ENCODE measurements around the gene OR2B6. TPM values are rescaled to one million over a fixed set of nuclear protein-coding genes. Genes with fewer than 3 reads are reported as not detected.
"Not testable (repeated sequence)": the region's sequence is repeated elsewhere in the genome, so short reads cannot be mapped to it uniquely, and the experiment has no call there.

The OR2B6 gene
- total RNA-seq, result not detected

GRCh38 chr6:27956941-27957340 lies at the start of gene OR2B6:
Gene OR2B6, plus strand, starts transcription at chr6:27957241. Its CDS starts 0 bp downstream, at chr6:27957241.
- no peaks in the 10 kb centered on the region for H3K36me3 ChIP-seq (ENCODE audit: control insufficient read depth in 3 of 3, insufficient read depth in 3 of 3, low read length in 3 of 3)

GRCh38 chr6:27908017-27908416 lies 49.0 kb upstream of the OR2B6 start:
- H3K4me3 ChIP-seq (ENCODE audit: low read length in 3 of 3), result no peak overlapping the region
- no peaks in the 10 kb centered on the region for H3K9me3 ChIP-seq (ENCODE audit: control insufficient read depth in 3 of 3, low read length in 3 of 3)
- peaks cover 0 to 3% (median 0%) of the 10 kb centered on the region in 3 donors for H3K27me3 ChIP-seq (ENCODE audit: control insufficient read depth in 3 of 3, insufficient read depth in 3 of 3, low read length in 3 of 3)
- no peaks in the 10 kb centered on the region for H3K4me1 ChIP-seq (ENCODE audit: control insufficient read depth in 3 of 3, insufficient read depth in 3 of 3, low read length in 3 of 3)
- H3K27ac ChIP-seq (ENCODE audit: low read depth, low read length), result no peak overlapping the region
- H3K36me3 ChIP-seq (ENCODE audit: control insufficient read depth in 3 of 3, insufficient read depth in 3 of 3, low read length in 3 of 3), result no peaks in the 10 kb centered on the region
- no peak overlapping the region for H3K9ac ChIP-seq (ENCODE audit: low read depth in 1 of 3, low read length in 3 of 3)

More at GRCh38 chr6:27956941-27957340, at the start of gene OR2B6:
- Histone ChIP-seq H3K4me1 (ENCODE audit: control insufficient read depth in 3 of 3, insufficient read depth in 3 of 3, low read length in 3 of 3) (no peaks in the 10 kb centered on the region), H3K27ac (ENCODE audit: low read depth, low read length) (no peak within 1 kb of the TSS), H3K9me3 (ENCODE audit: control insufficient read depth in 3 of 3, low read length in 3 of 3) (no peaks in the 10 kb centered on the region), H3K4me3 (ENCODE audit: low read length in 3 of 3) (no peak within 1 kb of the TSS), H3K9ac (ENCODE audit: low read depth in 1 of 3, low read length in 3 of 3) (no peak within 1 kb of the TSS), H3K27me3 (ENCODE audit: control insufficient read depth in 3 of 3, insufficient read depth in 3 of 3, low read length in 3 of 3) (peaks cover 0 to 3% (median 0%) of the 10 kb centered on the region in 3 donors)

GRCh38 chr6:27911956-27912446 lies 45.0 kb upstream of the OR2B6 start, which contains the start of gene OR2B2:
Gene OR2B2, minus strand, starts transcription at chr6:27912396. Its CDS starts 77 bp downstream, at chr6:27912319.
- Histone ChIP-seq H3K4me1 (ENCODE audit: control insufficient read depth in 3 of 3, insufficient read depth in 3 of 3, low read length in 3 of 3) (no peaks in the 10 kb centered on the region), H3K27ac (ENCODE audit: low read depth, low read length) (no peak within 1 kb of the TSS), H3K4me3 (ENCODE audit: low read length in 3 of 3) (no peak within 1 kb of the TSS), H3K27me3 (ENCODE audit: control insufficient read depth in 3 of 3, insufficient read depth in 3 of 3, low read length in 3 of 3) (peaks cover 0 to 3% (median 0%) of the 10 kb centered on the region in 3 donors), H3K36me3 (ENCODE audit: control insufficient read depth in 3 of 3, insufficient read depth in 3 of 3, low read length in 3 of 3) (no peaks in the 10 kb centered on the region), H3K9ac (ENCODE audit: low read depth in 1 of 3, low read length in 3 of 3) (no peak within 1 kb of the TSS), H3K9me3 (ENCODE audit: control insufficient read depth in 3 of 3, low read length in 3 of 3) (no peaks in the 10 kb centered on the region)

- H3K4me3 ChIP-seq (ENCODE audit: low read length in 3 of 3), result no peak overlapping the region
- no peaks in the 10 kb centered on the region for H3K4me1 ChIP-seq (ENCODE audit: control insufficient read depth in 3 of 3, insufficient read depth in 3 of 3, low read length in 3 of 3)
- H3K36me3 ChIP-seq (ENCODE audit: control insufficient read depth in 3 of 3, insufficient read depth in 3 of 3, low read length in 3 of 3), result no peaks in the 10 kb centered on the region
- H3K9ac ChIP-seq (ENCODE audit: low read depth in 1 of 3, low read length in 3 of 3), result no peak overlapping the region
- H3K27me3 ChIP-seq (ENCODE audit: control insufficient read depth in 3 of 3, insufficient read depth in 3 of 3, low read length in 3 of 3), result peaks cover 0 to 4% (median 0%) of the 10 kb centered on the region in 3 donors
- H3K27ac ChIP-seq (ENCODE audit: low read depth, low read length), result no peak overlapping the region
- no peaks in the 10 kb centered on the region for H3K9me3 ChIP-seq (ENCODE audit: control insufficient read depth in 3 of 3, low read length in 3 of 3)
Measured at GRCh38 chr6:27922949-27923348, 34.1 kb upstream of the OR2B6 start.

- no peaks in the 10 kb centered on the region for H3K9me3 ChIP-seq (ENCODE audit: control insufficient read depth in 3 of 3, low read length in 3 of 3)
- H3K4me1 ChIP-seq (ENCODE audit: control insufficient read depth in 3 of 3, insufficient read depth in 3 of 3, low read length in 3 of 3), result no peaks in the 10 kb centered on the region
- H3K4me3 ChIP-seq (ENCODE audit: low read length in 3 of 3), result no peak overlapping the region
- no peak overlapping the region for H3K27ac ChIP-seq (ENCODE audit: low read depth, low read length)
- no peaks in the 10 kb centered on the region for H3K36me3 ChIP-seq (ENCODE audit: control insufficient read depth in 3 of 3, insufficient read depth in 3 of 3, low read length in 3 of 3)
- H3K9ac ChIP-seq (ENCODE audit: low read depth in 1 of 3, low read length in 3 of 3), result no peak overlapping the region
- no peaks in the 10 kb centered on the region for H3K27me3 ChIP-seq (ENCODE audit: control insufficient read depth in 3 of 3, insufficient read depth in 3 of 3, low read length in 3 of 3)
Measured at GRCh38 chr6:27924179-27924578, 32.9 kb upstream of the OR2B6 start.

GRCh38 chr6:27928041-27928440 lies 29.0 kb upstream of the OR2B6 start:
- H3K9ac ChIP-seq (ENCODE audit: low read depth in 1 of 3, low read length in 3 of 3); H3K27ac ChIP-seq (ENCODE audit: low read depth, low read length); H3K27me3 ChIP-seq (ENCODE audit: control insufficient read depth in 3 of 3, insufficient read depth in 3 of 3, low read length in 3 of 3); H3K4me1 ChIP-seq (ENCODE audit: control insufficient read depth in 3 of 3, insufficient read depth in 3 of 3, low read length in 3 of 3); H3K36me3 ChIP-seq (ENCODE audit: control insufficient read depth in 3 of 3, insufficient read depth in 3 of 3, low read length in 3 of 3); H3K4me3 ChIP-seq (ENCODE audit: low read length in 3 of 3); H3K9me3 ChIP-seq (ENCODE audit: control insufficient read depth in 3 of 3, low read length in 3 of 3): not testable (repeated sequence)

GRCh38 chr6:27929930-27930329 lies 27.1 kb upstream of the OR2B6 start:
- H3K36me3 ChIP-seq (ENCODE audit: control insufficient read depth in 3 of 3, insufficient read depth in 3 of 3, low read length in 3 of 3); H3K9me3 ChIP-seq (ENCODE audit: control insufficient read depth in 3 of 3, low read length in 3 of 3); H3K4me1 ChIP-seq (ENCODE audit: control insufficient read depth in 3 of 3, insufficient read depth in 3 of 3, low read length in 3 of 3); H3K9ac ChIP-seq (ENCODE audit: low read depth in 1 of 3, low read length in 3 of 3); H3K4me3 ChIP-seq (ENCODE audit: low read length in 3 of 3); H3K27ac ChIP-seq (ENCODE audit: low read depth, low read length); H3K27me3 ChIP-seq (ENCODE audit: control insufficient read depth in 3 of 3, insufficient read depth in 3 of 3, low read length in 3 of 3): not testable (repeated sequence)

- no peaks in the 10 kb centered on the region for H3K27me3 ChIP-seq (ENCODE audit: control insufficient read depth in 3 of 3, insufficient read depth in 3 of 3, low read length in 3 of 3)
- no peaks in the 10 kb centered on the region for H3K9me3 ChIP-seq (ENCODE audit: control insufficient read depth in 3 of 3, low read length in 3 of 3)
- H3K36me3 ChIP-seq (ENCODE audit: control insufficient read depth in 3 of 3, insufficient read depth in 3 of 3, low read length in 3 of 3), result no peaks in the 10 kb centered on the region
- H3K4me1 ChIP-seq (ENCODE audit: control insufficient read depth in 3 of 3, insufficient read depth in 3 of 3, low read length in 3 of 3), result no peaks in the 10 kb centered on the region
- H3K4me3 ChIP-seq (ENCODE audit: low read length in 3 of 3), result no peak overlapping the region
- H3K9ac ChIP-seq (ENCODE audit: low read depth in 1 of 3, low read length in 3 of 3), result no peak overlapping the region
- no peak overlapping the region for H3K27ac ChIP-seq (ENCODE audit: low read depth, low read length)
Measured at GRCh38 chr6:27931209-27931608, 25.8 kb upstream of the OR2B6 start.

- no peak overlapping the region for H3K4me3 ChIP-seq (ENCODE audit: low read length in 3 of 3)
- H3K27ac ChIP-seq (ENCODE audit: low read depth, low read length), result no peak overlapping the region
- H3K9me3 ChIP-seq (ENCODE audit: control insufficient read depth in 3 of 3, low read length in 3 of 3), result peaks cover 0 to 1% (median 0%) of the 10 kb centered on the region in 3 donors
- peaks cover 0 to 5% (median 3%) of the 10 kb centered on the region in 3 donors for H3K27me3 ChIP-seq (ENCODE audit: control insufficient read depth in 3 of 3, insufficient read depth in 3 of 3, low read length in 3 of 3)
- H3K4me1 ChIP-seq (ENCODE audit: control insufficient read depth in 3 of 3, insufficient read depth in 3 of 3, low read length in 3 of 3), result no peaks in the 10 kb centered on the region
- no peaks in the 10 kb centered on the region for H3K36me3 ChIP-seq (ENCODE audit: control insufficient read depth in 3 of 3, insufficient read depth in 3 of 3, low read length in 3 of 3)
- no peak overlapping the region for H3K9ac ChIP-seq (ENCODE audit: low read depth in 1 of 3, low read length in 3 of 3)
Measured at GRCh38 chr6:27940766-27941165, 16.3 kb upstream of the OR2B6 start.

GRCh38 chr6:27943072-27943471 lies 14.0 kb upstream of the OR2B6 start:
- not testable (repeated sequence) for H3K27ac ChIP-seq (ENCODE audit: low read depth, low read length); H3K36me3 ChIP-seq (ENCODE audit: control insufficient read depth in 3 of 3, insufficient read depth in 3 of 3, low read length in 3 of 3); H3K27me3 ChIP-seq (ENCODE audit: control insufficient read depth in 3 of 3, insufficient read depth in 3 of 3, low read length in 3 of 3); H3K9me3 ChIP-seq (ENCODE audit: control insufficient read depth in 3 of 3, low read length in 3 of 3); H3K9ac ChIP-seq (ENCODE audit: low read depth in 1 of 3, low read length in 3 of 3); H3K4me1 ChIP-seq (ENCODE audit: control insufficient read depth in 3 of 3, insufficient read depth in 3 of 3, low read length in 3 of 3); H3K4me3 ChIP-seq (ENCODE audit: low read length in 3 of 3)
